ENCODE results near the gene RYR1.

GRCh38 chr19:38528213-38528755 is 94.8 kb downstream of the RYR1 start:
- TF ChIP-seq EZH2phosphoT487 (IDR thresholded peaks at IDR 0.05; ENCODE audit: borderline replicate concordance, low read depth, low read length) (no peak), CTCF (conservative IDR thresholded peaks at IDR 0.05; ENCODE audit: low read length) (no peak)

Measured in OCI-LY7 (cell line).